H1 (cell line): Measurements from ENCODE around the gene GADD45GIP1. TPM values are rescaled to one million over a fixed set of nuclear protein-coding genes. Genes with fewer than 3 reads are reported as not detected.

Experiments used
- CHD1 ChIP-seq: IDR thresholded peaks from 2 replicates; pipeline ENCODE4 v1.6.1; 2012; ENCODE audit warnings: low read depth, low read length, improper control_type of control experiment
- KDM4A ChIP-seq: IDR thresholded peaks from one replicate; pipeline ENCODE4 v1.7.1; 2012; ENCODE audit warnings: low read depth, mild to moderate bottlenecking, moderate library complexity, low read length, inconsistent platforms; ENCODE audit not compliant: severe bottlenecking
- RBBP5 ChIP-seq: IDR thresholded peaks from 2 replicates; pipeline ENCODE4 v1.7.1; 2012; ENCODE audit warnings: low read depth, mild to moderate bottlenecking, inconsistent platforms, low read length, moderate library complexity, borderline replicate concordance
- SIRT6 ChIP-seq: IDR thresholded peaks from one replicate; pipeline ENCODE4 v1.7.1; 2012; ENCODE audit warnings: low read length, inconsistent platforms
- SP4 ChIP-seq: IDR thresholded peaks from 2 replicates; pipeline ENCODE4 v1.6.1; 2012; ENCODE audit warnings: low read length, inconsistent platforms
- TBP ChIP-seq: IDR thresholded peaks from 2 replicates; pipeline ENCODE4 v1.6.1; 2011; ENCODE audit warnings: low read depth, low read length, improper control_type of control experiment
- TEAD4 ChIP-seq: IDR thresholded peaks from 2 replicates; pipeline ENCODE4 v1.6.1; 2012; ENCODE audit warnings: low read depth, low read length, inconsistent platforms, mixed read lengths
- polyA plus RNA-seq, 7 experiments: library from polyadenylated mRNA; depleted of rRNA in 3 of 7; stranded (reverse) in 5 of 7; unstranded in 2 of 7; fragments of >200 nt in 5 of 7; fragments of 200-250 nt in 2 of 7; gene quantifications; 1 replicate in 5 of 7; 2 replicates in 1 of 7; 4 replicates in 1 of 7; pipeline versions ENCODE4 v1.2.1 to v1.2.3, GENCODE V29; 2011 to 2013; ENCODE audit warnings: missing spikeins in 2 of 7, mixed read lengths in 2 of 7
- total RNA-seq: library from RNA; stranded (reverse); fragmentation: NEBNext Ultra II Directional; extraction: Animal tissue kit (Norgen Biotek cat#: 25700); gene quantifications from 2 replicates; pipeline ENCODE4 v1.2.1, GENCODE V29; 2021
- TF ChIP-seq, protein P1 (sequence below): fragments of 300-600 bp; sonication (generic); IDR thresholded peaks from 2 replicates; pipeline ENCODE4 v1.7.1; 2012; ENCODE audit warnings: low read length, moderate library complexity, mild to moderate bottlenecking, inconsistent platforms; ENCODE audit not compliant: insufficient replicate concordance

Gene GADD45GIP1
- total and polyA plus RNA-seq, 2 of the 8 experiments (the other 6 are each of a cell fraction or from before 2014, with no cell fraction given), result 42.2 to 42.6 TPM

- TF ChIP-seq, protein P1, sequence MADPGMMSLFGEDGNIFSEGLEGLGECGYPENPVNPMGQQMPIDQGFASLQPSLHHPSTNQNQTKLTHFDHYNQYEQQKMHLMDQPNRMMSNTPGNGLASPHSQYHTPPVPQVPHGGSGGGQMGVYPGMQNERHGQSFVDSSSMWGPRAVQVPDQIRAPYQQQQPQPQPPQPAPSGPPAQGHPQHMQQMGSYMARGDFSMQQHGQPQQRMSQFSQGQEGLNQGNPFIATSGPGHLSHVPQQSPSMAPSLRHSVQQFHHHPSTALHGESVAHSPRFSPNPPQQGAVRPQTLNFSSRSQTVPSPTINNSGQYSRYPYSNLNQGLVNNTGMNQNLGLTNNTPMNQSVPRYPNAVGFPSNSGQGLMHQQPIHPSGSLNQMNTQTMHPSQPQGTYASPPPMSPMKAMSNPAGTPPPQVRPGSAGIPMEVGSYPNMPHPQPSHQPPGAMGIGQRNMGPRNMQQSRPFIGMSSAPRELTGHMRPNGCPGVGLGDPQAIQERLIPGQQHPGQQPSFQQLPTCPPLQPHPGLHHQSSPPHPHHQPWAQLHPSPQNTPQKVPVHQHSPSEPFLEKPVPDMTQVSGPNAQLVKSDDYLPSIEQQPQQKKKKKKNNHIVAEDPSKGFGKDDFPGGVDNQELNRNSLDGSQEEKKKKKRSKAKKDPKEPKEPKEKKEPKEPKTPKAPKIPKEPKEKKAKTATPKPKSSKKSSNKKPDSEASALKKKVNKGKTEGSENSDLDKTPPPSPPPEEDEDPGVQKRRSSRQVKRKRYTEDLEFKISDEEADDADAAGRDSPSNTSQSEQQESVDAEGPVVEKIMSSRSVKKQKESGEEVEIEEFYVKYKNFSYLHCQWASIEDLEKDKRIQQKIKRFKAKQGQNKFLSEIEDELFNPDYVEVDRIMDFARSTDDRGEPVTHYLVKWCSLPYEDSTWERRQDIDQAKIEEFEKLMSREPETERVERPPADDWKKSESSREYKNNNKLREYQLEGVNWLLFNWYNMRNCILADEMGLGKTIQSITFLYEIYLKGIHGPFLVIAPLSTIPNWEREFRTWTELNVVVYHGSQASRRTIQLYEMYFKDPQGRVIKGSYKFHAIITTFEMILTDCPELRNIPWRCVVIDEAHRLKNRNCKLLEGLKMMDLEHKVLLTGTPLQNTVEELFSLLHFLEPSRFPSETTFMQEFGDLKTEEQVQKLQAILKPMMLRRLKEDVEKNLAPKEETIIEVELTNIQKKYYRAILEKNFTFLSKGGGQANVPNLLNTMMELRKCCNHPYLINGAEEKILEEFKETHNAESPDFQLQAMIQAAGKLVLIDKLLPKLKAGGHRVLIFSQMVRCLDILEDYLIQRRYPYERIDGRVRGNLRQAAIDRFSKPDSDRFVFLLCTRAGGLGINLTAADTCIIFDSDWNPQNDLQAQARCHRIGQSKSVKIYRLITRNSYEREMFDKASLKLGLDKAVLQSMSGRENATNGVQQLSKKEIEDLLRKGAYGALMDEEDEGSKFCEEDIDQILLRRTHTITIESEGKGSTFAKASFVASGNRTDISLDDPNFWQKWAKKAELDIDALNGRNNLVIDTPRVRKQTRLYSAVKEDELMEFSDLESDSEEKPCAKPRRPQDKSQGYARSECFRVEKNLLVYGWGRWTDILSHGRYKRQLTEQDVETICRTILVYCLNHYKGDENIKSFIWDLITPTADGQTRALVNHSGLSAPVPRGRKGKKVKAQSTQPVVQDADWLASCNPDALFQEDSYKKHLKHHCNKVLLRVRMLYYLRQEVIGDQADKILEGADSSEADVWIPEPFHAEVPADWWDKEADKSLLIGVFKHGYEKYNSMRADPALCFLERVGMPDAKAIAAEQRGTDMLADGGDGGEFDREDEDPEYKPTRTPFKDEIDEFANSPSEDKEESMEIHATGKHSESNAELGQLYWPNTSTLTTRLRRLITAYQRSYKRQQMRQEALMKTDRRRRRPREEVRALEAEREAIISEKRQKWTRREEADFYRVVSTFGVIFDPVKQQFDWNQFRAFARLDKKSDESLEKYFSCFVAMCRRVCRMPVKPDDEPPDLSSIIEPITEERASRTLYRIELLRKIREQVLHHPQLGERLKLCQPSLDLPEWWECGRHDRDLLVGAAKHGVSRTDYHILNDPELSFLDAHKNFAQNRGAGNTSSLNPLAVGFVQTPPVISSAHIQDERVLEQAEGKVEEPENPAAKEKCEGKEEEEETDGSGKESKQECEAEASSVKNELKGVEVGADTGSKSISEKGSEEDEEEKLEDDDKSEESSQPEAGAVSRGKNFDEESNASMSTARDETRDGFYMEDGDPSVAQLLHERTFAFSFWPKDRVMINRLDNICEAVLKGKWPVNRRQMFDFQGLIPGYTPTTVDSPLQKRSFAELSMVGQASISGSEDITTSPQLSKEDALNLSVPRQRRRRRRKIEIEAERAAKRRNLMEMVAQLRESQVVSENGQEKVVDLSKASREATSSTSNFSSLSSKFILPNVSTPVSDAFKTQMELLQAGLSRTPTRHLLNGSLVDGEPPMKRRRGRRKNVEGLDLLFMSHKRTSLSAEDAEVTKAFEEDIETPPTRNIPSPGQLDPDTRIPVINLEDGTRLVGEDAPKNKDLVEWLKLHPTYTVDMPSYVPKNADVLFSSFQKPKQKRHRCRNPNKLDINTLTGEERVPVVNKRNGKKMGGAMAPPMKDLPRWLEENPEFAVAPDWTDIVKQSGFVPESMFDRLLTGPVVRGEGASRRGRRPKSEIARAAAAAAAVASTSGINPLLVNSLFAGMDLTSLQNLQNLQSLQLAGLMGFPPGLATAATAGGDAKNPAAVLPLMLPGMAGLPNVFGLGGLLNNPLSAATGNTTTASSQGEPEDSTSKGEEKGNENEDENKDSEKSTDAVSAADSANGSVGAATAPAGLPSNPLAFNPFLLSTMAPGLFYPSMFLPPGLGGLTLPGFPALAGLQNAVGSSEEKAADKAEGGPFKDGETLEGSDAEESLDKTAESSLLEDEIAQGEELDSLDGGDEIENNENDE, result no peak
- no peak for TF ChIP-seq TBP
- TF ChIP-seq SP4, result no peak
- no peak for TF ChIP-seq KDM4A
- TF ChIP-seq RBBP5, result no peak
- no peak for TF ChIP-seq CHD1
- no peak for TF ChIP-seq TEAD4
- TF ChIP-seq SIRT6, result no peak
Observed at GRCh38 chr19:12979974-12980373, 23.0 kb upstream of the GADD45GIP1 start (continued).
